Thyroid gland (tissue), 4 donors: Measurements from ENCODE around the gene ISLR. TPM values are rescaled to one million over a fixed set of nuclear protein-coding genes. Genes with fewer than 3 reads are reported as not detected.

Experiments used
- DNase-seq, 2 donors: peaks; one replicate each; pipeline ENCODE4 v3.0.0-alpha.2; 2019
- H3K27ac ChIP-seq, 3 donors: fragments of 200-600 bp; sonication (generic); 1 replicate in 2 of 3; 2 replicates in 1 of 3; pipeline ENCODE4 v1.5.1; 2016 to 2019; ENCODE audit warnings: mild to moderate bottlenecking in 1 of 3, moderate library complexity in 1 of 3
- H3K27me3 ChIP-seq: fragments of 200-600 bp; sonication (generic); one replicate; pipeline ENCODE4 v1.5.1; 2019
- H3K36me3 ChIP-seq, 2 donors: fragments of 200-600 bp; sonication (generic); one replicate each; pipeline ENCODE4 v1.5.1; 2016 to 2019
- H3K4me1 ChIP-seq, 2 donors: fragments of 200-600 bp; sonication (generic); one replicate each; pipeline ENCODE4 v1.5.1; 2017 to 2019
- H3K4me3 ChIP-seq, 3 donors: fragments of 200-600 bp; sonication (generic); replicated peaks in 1 of 3; 1 replicate in 2 of 3; 2 replicates in 1 of 3; pipeline ENCODE4 v1.5.1; 2016; ENCODE audit warnings: mild to moderate bottlenecking in 1 of 3
- H3K9me3 ChIP-seq: fragments of 200-600 bp; sonication (generic); one replicate; pipeline ENCODE4 v1.5.1; 2017
- POLR2A ChIP-seq, 2 donors: fragments of 450-650 bp; IDR thresholded peaks; one replicate each; pipeline ENCODE4 v1.6.1; 2017; ENCODE audit warnings: antibody characterized with exemption in 2 of 2, mild to moderate bottlenecking in 2 of 2, moderate library complexity in 1 of 2
- WGBS, 2 donors: methylation state at CpG; one replicate each; pipeline ENCODE4 v1.1.5; 2017; 5-methylcytosine and 5-hydroxymethylcytosine counted together
- intact Hi-C: fragments of 100-400 bp; cut with DNase I; formaldehyde crosslinking; loops from one replicate; pipeline ENCODE4 v1.15.1; 2023
- total RNA-seq, 4 donors: library from RNA; depleted of rRNA; stranded (reverse); fragments of >200 nt; gene quantifications; one replicate each; pipeline ENCODE4 v1.2.3, GENCODE V29; 2016
- TF ChIP-seq, protein P1 (sequence below), 6 experiments: fragments of 200-600 bp in 3 of 6; fragments of 450-650 bp in 3 of 6; sonication (generic) in 3 of 6; IDR thresholded peaks; one replicate each; pipeline ENCODE4 v1.5.1; 2016 to 2019; ENCODE audit warnings: antibody characterized with exemption in 6 of 6, mild to moderate bottlenecking in 2 of 6, inconsistent platforms in 1 of 6, moderate library complexity in 1 of 6

ISLR gene
- total RNA-seq, 4 donors from 2014 or later = 90.8 to 151 (median 97.7) TPM

DNA sequence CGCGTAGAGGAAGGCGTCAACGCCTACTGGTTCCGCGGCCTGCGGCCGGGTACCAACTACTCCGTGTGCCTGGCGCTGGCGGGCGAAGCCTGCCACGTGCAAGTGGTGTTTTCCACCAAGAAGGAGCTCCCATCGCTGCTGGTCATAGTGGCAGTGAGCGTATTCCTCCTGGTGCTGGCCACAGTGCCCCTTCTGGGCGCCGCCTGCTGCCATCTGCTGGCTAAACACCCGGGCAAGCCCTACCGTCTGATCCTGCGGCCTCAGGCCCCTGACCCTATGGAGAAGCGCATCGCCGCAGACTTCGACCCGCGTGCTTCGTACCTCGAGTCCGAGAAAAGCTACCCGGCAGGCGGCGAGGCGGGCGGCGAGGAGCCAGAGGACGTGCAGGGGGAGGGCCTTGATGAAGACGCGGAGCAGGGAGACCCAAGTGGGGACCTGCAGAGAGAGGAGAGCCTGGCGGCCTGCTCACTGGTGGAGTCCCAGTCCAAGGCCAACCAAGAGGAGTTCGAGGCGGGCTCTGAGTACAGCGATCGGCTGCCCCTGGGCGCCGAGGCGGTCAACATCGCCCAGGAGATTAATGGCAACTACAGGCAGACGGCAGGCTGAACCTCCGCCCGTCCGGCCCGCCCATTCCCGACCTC is 39.0 kb upstream of the ISLR start:
- Histone ChIP-seq H3K4me3 (no peak overlapping the region), H3K36me3 (no peaks in the 10 kb centered on the region), H3K9me3 (no peaks in the 10 kb centered on the region), H3K4me1 (peaks cover 5 to 38% of the 10 kb centered on the region in 2 donors), H3K27me3 (peaks cover 9% of the 10 kb centered on the region), H3K27ac (no peak overlapping the region)
- TF ChIP-seq, protein P1, sequence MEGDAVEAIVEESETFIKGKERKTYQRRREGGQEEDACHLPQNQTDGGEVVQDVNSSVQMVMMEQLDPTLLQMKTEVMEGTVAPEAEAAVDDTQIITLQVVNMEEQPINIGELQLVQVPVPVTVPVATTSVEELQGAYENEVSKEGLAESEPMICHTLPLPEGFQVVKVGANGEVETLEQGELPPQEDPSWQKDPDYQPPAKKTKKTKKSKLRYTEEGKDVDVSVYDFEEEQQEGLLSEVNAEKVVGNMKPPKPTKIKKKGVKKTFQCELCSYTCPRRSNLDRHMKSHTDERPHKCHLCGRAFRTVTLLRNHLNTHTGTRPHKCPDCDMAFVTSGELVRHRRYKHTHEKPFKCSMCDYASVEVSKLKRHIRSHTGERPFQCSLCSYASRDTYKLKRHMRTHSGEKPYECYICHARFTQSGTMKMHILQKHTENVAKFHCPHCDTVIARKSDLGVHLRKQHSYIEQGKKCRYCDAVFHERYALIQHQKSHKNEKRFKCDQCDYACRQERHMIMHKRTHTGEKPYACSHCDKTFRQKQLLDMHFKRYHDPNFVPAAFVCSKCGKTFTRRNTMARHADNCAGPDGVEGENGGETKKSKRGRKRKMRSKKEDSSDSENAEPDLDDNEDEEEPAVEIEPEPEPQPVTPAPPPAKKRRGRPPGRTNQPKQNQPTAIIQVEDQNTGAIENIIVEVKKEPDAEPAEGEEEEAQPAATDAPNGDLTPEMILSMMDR (IDR thresholded peaks at IDR 0.05) = peak in 3 of 6 experiments; percentile 15 to 59 (median 54)
- no peak for TF ChIP-seq POLR2A (IDR thresholded peaks at IDR 0.05)
- WGBS, 2 donors = 32 to 54% methylated on average over 8 to 29 of the region's 53 CpGs
- intact Hi-C loops = no loop called here
- peak; percentile 63 to 67 for DNase-seq

GRCh38 chr15:74135041-74135565 is 38.4 kb upstream of the ISLR start:
- Histone ChIP-seq H3K4me3 (no peak overlapping the region), H3K4me1 (peaks cover 5 to 33% of the 10 kb centered on the region in 2 donors), H3K36me3 (no peaks in the 10 kb centered on the region), H3K9me3 (no peaks in the 10 kb centered on the region), H3K27ac (no peak overlapping the region), H3K27me3 (peaks cover 5% of the 10 kb centered on the region)
- WGBS, 2 donors = 30 to 44% methylated on average over 27 of the region's 27 CpGs
- DNase-seq = no peak
- TF ChIP-seq POLR2A (IDR thresholded peaks at IDR 0.05) = no peak
- intact Hi-C loops = no loop called here

DNA sequence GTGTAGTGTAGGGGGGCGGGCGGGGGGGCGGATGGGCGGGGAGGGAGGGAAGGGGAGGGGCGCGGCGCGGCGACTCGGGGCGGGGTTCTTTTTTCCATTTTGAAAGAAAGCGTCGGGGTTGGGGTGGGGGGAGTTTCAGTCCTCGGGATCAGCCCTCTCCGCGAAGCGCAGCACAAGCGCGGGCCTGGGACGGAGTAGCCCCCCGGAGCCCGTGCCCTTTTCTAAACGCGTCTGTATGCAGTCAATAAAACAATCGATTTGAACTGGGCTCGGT is 37.0 kb upstream of the ISLR start:
- 1 to 4% methylated on average over 20 to 25 of the region's 26 CpGs for WGBS, 2 donors
- no peak for TF ChIP-seq POLR2A (IDR thresholded peaks at IDR 0.05)
- TF ChIP-seq, protein P1 (IDR thresholded peaks at IDR 0.05) = no peak
- Histone ChIP-seq H3K27me3 (peaks cover under 1% of the 10 kb centered on the region), H3K4me1 (peaks cover 5 to 28% of the 10 kb centered on the region in 2 donors), H3K36me3 (no peaks in the 10 kb centered on the region), H3K9me3 (no peaks in the 10 kb centered on the region), H3K27ac (peak overlapping the region in 2 of 3 donors; percentile 72 to 81), H3K4me3 (peak overlapping the region in 1 of 3 donors; percentile 41)
- intact Hi-C loops = no loop called here
- no peak for DNase-seq

DNA sequence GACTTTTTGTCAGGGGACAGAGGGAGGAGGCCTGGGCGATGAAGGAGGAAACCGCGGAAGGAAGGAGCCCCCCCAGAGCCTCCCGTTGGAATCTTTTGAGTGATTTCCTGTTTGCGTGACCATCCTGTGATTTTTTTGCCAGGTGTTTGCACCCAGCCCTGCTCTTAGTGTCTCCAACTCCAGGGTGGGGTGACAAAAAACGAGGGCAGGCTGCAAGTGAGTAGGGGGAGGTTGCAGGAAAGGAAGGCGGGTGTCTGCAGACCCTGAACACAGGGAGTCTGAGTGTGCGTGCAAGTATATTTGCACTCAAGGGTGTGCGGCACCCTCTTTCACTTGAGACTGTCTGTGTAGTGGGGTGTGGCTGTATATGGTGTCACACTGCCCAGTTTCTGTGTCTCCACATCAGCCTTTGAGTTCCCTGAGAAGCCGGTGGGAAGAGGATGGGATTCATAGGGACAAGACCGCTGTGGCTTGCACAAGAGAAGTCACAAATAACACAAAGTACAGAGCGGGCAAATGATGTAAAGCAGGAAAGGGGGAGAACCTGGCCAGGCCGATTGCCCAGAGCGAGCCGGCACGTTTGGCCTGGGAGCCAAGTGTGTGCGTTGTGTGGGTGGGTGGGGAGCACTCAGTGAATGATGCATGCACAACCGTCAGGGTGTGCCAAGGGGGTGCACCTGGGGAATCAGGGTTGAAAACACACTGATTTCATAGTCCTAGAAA is 36.5 kb upstream of the ISLR start:
- H3K27me3 ChIP-seq = no peaks in the 10 kb centered on the region
- peak overlapping the region in 1 of 3 donors; percentile 41 for H3K4me3 ChIP-seq
- peak overlapping the region in 2 of 3 donors; percentile 72 to 81 for H3K27ac ChIP-seq
- no peak for DNase-seq
- H3K9me3 ChIP-seq = no peaks in the 10 kb centered on the region
- peaks cover 5 to 28% of the 10 kb centered on the region in 2 donors for H3K4me1 ChIP-seq
- intact Hi-C loops = no loop called here
- WGBS, 2 donors = 13 to 22% methylated on average over 18 of the region's 18 CpGs
- H3K36me3 ChIP-seq = no peaks in the 10 kb centered on the region
- TF ChIP-seq POLR2A (IDR thresholded peaks at IDR 0.05) = no peak
- TF ChIP-seq, protein P1 (IDR thresholded peaks at IDR 0.05) = no peak

- Histone ChIP-seq H3K4me3 (no peak overlapping the region), H3K36me3 (no peaks in the 10 kb centered on the region), H3K27me3 (no peaks in the 10 kb centered on the region), H3K4me1 (peaks cover 5 to 28% of the 10 kb centered on the region in 2 donors), H3K9me3 (no peaks in the 10 kb centered on the region), H3K27ac (no peak overlapping the region)
- intact Hi-C loops = no loop called here
- 67 to 73% methylated on average over 2 of the region's 2 CpGs for WGBS, 2 donors
- no peak for DNase-seq
- TF ChIP-seq, protein P1 (IDR thresholded peaks at IDR 0.05) = no peak
- TF ChIP-seq POLR2A (IDR thresholded peaks at IDR 0.05) = no peak
Measured at GRCh38 chr15:74137537-74137894, 36.0 kb upstream of the ISLR start.
